ENCODE results near the gene TNK1.

The TNK1 gene

GRCh38 chr17:7393613-7394451 lies 12.9 kb downstream of the TNK1 start:
- H3K4me3 ChIP-seq (ENCODE audit: low read depth, low read length) = peak overlapping the region; percentile 85
- peak; percentile 25 for DNase-seq (ENCODE audit: low read depth)
- TF ChIP-seq CTCF (conservative IDR thresholded peaks at IDR 0.05; ENCODE audit: low read depth, low read length) = peak; percentile 15

GRCh38 chr17:7394452-7395191 lies 13.7 kb downstream of the TNK1 start, which contains the start of gene PLSCR3:
PLSCR3 (minus strand) TSS chr17:7394525; CDS start chr17:7394110, 415 bp downstream.
- H3K4me3 ChIP-seq (ENCODE audit: low read depth, low read length) = peak within 1 kb of the TSS; percentile 85
- peak; percentile 57 for TF ChIP-seq CTCF (conservative IDR thresholded peaks at IDR 0.05; ENCODE audit: low read depth, low read length)
- DNase-seq (ENCODE audit: low read depth) = peak; percentile 88

- no peak for DNase-seq (ENCODE audit: low read depth)
- TF ChIP-seq CTCF (conservative IDR thresholded peaks at IDR 0.05; ENCODE audit: low read depth, low read length) = no peak
- no peak overlapping the region for H3K4me3 ChIP-seq (ENCODE audit: low read depth, low read length)
These were observed 15.3 kb downstream of the TNK1 start for GRCh38 chr17:7396147-7396546.

GRCh38 chr17:7398612-7399011 lies 17.7 kb downstream of the TNK1 start:
- H3K4me3 ChIP-seq (ENCODE audit: low read depth, low read length) = no peak overlapping the region
- TF ChIP-seq CTCF (conservative IDR thresholded peaks at IDR 0.05; ENCODE audit: low read depth, low read length) = no peak
- no peak for DNase-seq (ENCODE audit: low read depth)

GRCh38 chr17:7403043-7403726 lies 22.3 kb downstream of the TNK1 start:
- TF ChIP-seq CTCF (conservative IDR thresholded peaks at IDR 0.05; ENCODE audit: low read depth, low read length) = no peak
- DNase-seq (ENCODE audit: low read depth) = peak; percentile 13
- peak overlapping the region; percentile 69 for H3K4me3 ChIP-seq (ENCODE audit: low read depth, low read length)

GRCh38 chr17:7403727-7403976 lies 22.8 kb downstream of the TNK1 start:
- no peak for TF ChIP-seq CTCF (conservative IDR thresholded peaks at IDR 0.05; ENCODE audit: low read depth, low read length)
- peak overlapping the region; percentile 69 for H3K4me3 ChIP-seq (ENCODE audit: low read depth, low read length)
- no peak for DNase-seq (ENCODE audit: low read depth)

All from choroid plexus epithelial cell (primary cell).